IMR-90 (cell line): ENCODE data around the gene DTD1. TPM values are rescaled to one million over a fixed set of nuclear protein-coding genes. Genes with fewer than 3 reads are reported as not detected.

ENCODE experiments used
- ATAC-seq: fragments of 200-7000 bp; cut with Tn5 transposase; 2 replicates; pipeline ENCODE4 v1.9.1; 2020; ENCODE audit warnings: low read depth, mild to moderate bottlenecking, moderate library complexity
- BruUV-seq: library from RNA; stranded (reverse); fragments of 400-500 nt; replicated peaks from 2 replicates; lab custom pipeline; 2021; lab: Mats Ljungman, UMichigan
- CTCF ChIA-PET: fragments of 300-600 bp; formaldehyde crosslinking; extraction: SDS; loops from one replicate; lab custom pipeline; 2021; ENCODE audit warnings: antibody characterized with exemption; lab: Yijun Ruan, JAX
- POLR2A ChIA-PET: fragments of 300-600 bp; sonication (Branson Sonifier 250); formaldehyde crosslinking; loops from one replicate; lab custom pipeline; 2022; ENCODE audit warnings: antibody characterized with exemption; ENCODE audit not compliant: unreplicated experiment; lab: Charles Lee
- DNase-seq: peaks from one replicate; pipeline ENCODE4 v3.0.0; 2013
- H2AFZ ChIP-seq: replicated peaks from 2 replicates; pipeline ENCODE3; 2013; ENCODE audit warnings: low read length, mild to moderate bottlenecking; ENCODE audit not compliant: poor library complexity
- H2AK5ac ChIP-seq: 2 replicates; pipeline ENCODE4 v1.6.1; 2013; ENCODE audit warnings: low read depth, low read length, inconsistent platforms
- H2AK9ac ChIP-seq: replicated peaks from 2 replicates; pipeline ENCODE3; 2013; ENCODE audit warnings: mild to moderate bottlenecking, low read depth, low read length, moderate library complexity; ENCODE audit not compliant: poor library complexity
- H2BK120ac ChIP-seq: 2 replicates; pipeline ENCODE4 v1.6.1; 2013; ENCODE audit warnings: low read depth, low read length, inconsistent platforms
- H2BK15ac ChIP-seq: 3 replicates; pipeline ENCODE4 v1.6.1; 2013; ENCODE audit warnings: low read depth, low read length, inconsistent platforms
- H2BK20ac ChIP-seq: 2 replicates; pipeline ENCODE4 v1.6.1; 2013; ENCODE audit warnings: low read depth, mild to moderate bottlenecking, inconsistent platforms, low read length, moderate library complexity
- H2BK5ac ChIP-seq: 2 replicates; pipeline ENCODE4 v1.6.1; 2013; ENCODE audit warnings: mild to moderate bottlenecking, low read depth, low read length, inconsistent platforms; ENCODE audit not compliant: poor library complexity, severe bottlenecking
- H3K14ac ChIP-seq: replicated peaks from 2 replicates; pipeline ENCODE4 v1.6.1; 2013; ENCODE audit warnings: low read depth, low read length, inconsistent platforms
- H3K18ac ChIP-seq: 2 replicates; pipeline ENCODE4 v1.6.1; 2013; ENCODE audit warnings: low read depth, low read length, control low read depth
- H3K23ac ChIP-seq: 2 replicates; pipeline ENCODE4 v1.6.1; 2013; ENCODE audit warnings: low read depth, low read length, inconsistent platforms
- H3K27ac ChIP-seq: 2 replicates; pipeline ENCODE4 v1.5.1; 2013; ENCODE audit warnings: mild to moderate bottlenecking, control low read depth, low read length; ENCODE audit not compliant: insufficient read depth
- H3K27me3 ChIP-seq: 2 replicates; pipeline ENCODE4 v1.6.1; 2013; ENCODE audit warnings: low read length; ENCODE audit not compliant: control insufficient read depth, insufficient read depth
- H3K36me3 ChIP-seq: 2 replicates; pipeline ENCODE4 v1.6.1; 2013; ENCODE audit warnings: low read length, mixed read lengths; ENCODE audit not compliant: control insufficient read depth, insufficient read depth
- H3K4ac ChIP-seq: 2 replicates; pipeline ENCODE4 v1.6.1; 2013; ENCODE audit warnings: low read depth, low read length, inconsistent platforms
- H3K4me1 ChIP-seq: 2 replicates; pipeline ENCODE4 v1.6.1; 2013; ENCODE audit warnings: low read length, mixed read lengths; ENCODE audit not compliant: control insufficient read depth, insufficient read depth
- H3K4me2 ChIP-seq: 2 replicates; pipeline ENCODE4 v1.6.1; 2013; ENCODE audit warnings: low read depth, mild to moderate bottlenecking, control low read depth, low read length, moderate library complexity
- H3K4me3 ChIP-seq: 2 replicates; pipeline ENCODE4 v1.5.1; 2013; ENCODE audit warnings: low read depth, mild to moderate bottlenecking, control low read depth, low read length, moderate library complexity; ENCODE audit not compliant: insufficient read depth
- H3K56ac ChIP-seq: 2 replicates; pipeline ENCODE4 v1.6.1; 2013; ENCODE audit warnings: low read length, inconsistent platforms; ENCODE audit not compliant: insufficient read depth; ENCODE audit errors: extremely low read depth
- H3K79me1 ChIP-seq, 2 experiments: 2 replicates each; pipeline ENCODE4 v1.6.1; 2013; ENCODE audit warnings: low read length in 2 of 2, inconsistent platforms in 1 of 2, low read depth in 1 of 2
- H3K9ac ChIP-seq: 2 replicates; pipeline ENCODE4 v1.6.1; 2013; ENCODE audit warnings: low read depth, low read length, control low read depth
- H3K9me1 ChIP-seq: 2 replicates; pipeline ENCODE4 v1.6.1; 2013; ENCODE audit warnings: low read length, inconsistent platforms; ENCODE audit not compliant: insufficient read depth
- H3K9me3 ChIP-seq: 2 replicates; pipeline ENCODE4 v1.6.1; 2013; ENCODE audit warnings: low read length; ENCODE audit not compliant: control insufficient read depth, insufficient read depth
- H4K20me1 ChIP-seq: 2 replicates; pipeline ENCODE4 v1.6.1; 2013; ENCODE audit warnings: low read length, inconsistent platforms; ENCODE audit not compliant: insufficient read depth
- H4K5ac ChIP-seq: 2 replicates; pipeline ENCODE4 v1.6.1; 2013; ENCODE audit warnings: mild to moderate bottlenecking, low read depth, low read length, control low read depth
- H4K8ac ChIP-seq, 2 experiments: 2 replicates each; pipeline ENCODE4 v1.6.1; 2013; ENCODE audit warnings: low read depth in 2 of 2, low read length in 2 of 2, control low read depth in 1 of 2, inconsistent platforms in 1 of 2
- H4K91ac ChIP-seq: 2 replicates; pipeline ENCODE4 v1.6.1; 2013; ENCODE audit warnings: low read depth, low read length, inconsistent platforms; ENCODE audit not compliant: insufficient read depth
- BHLHE40 ChIP-seq: fragments of 150-350 bp; IDR thresholded peaks from 2 replicates; pipeline ENCODE4 v1.6.1; 2016; ENCODE audit warnings: mild to moderate bottlenecking, low read depth, low read length
- CEBPB ChIP-seq: IDR thresholded peaks from 2 replicates; pipeline ENCODE4 v1.6.1; 2012; ENCODE audit warnings: low read depth, low read length, improper control_type of control experiment
- CHD1 ChIP-seq: IDR thresholded peaks from 2 replicates; pipeline ENCODE4 v1.6.1; 2012; ENCODE audit warnings: low read depth, low read length, improper control_type of control experiment
- CTCF ChIP-seq: conservative IDR thresholded peaks from 2 replicates; pipeline ENCODE4 v1.5.1; 2012; ENCODE audit warnings: mild to moderate bottlenecking, low read depth, low read length, improper control_type of control experiment
- FOS ChIP-seq: fragments of 150-350 bp; IDR thresholded peaks from 2 replicates; pipeline ENCODE4 v1.6.1; 2016; ENCODE audit warnings: low read depth, low read length
- MAFK ChIP-seq: IDR thresholded peaks from 2 replicates; pipeline ENCODE4 v1.6.1; 2012; ENCODE audit warnings: low read depth, low read length, improper control_type of control experiment
- MAZ ChIP-seq: IDR thresholded peaks from 2 replicates; pipeline ENCODE4 v1.6.1; 2012; ENCODE audit warnings: low read depth, mild to moderate bottlenecking, low read length, improper control_type of control experiment, moderate library complexity, borderline replicate concordance
- MXI1 ChIP-seq: IDR thresholded peaks from 2 replicates; pipeline ENCODE4 v1.6.1; 2012; ENCODE audit warnings: low read depth, mild to moderate bottlenecking, low read length, moderate library complexity, borderline replicate concordance
- NFE2L2 ChIP-seq: fragments of 150-350 bp; IDR thresholded peaks from 2 replicates; pipeline ENCODE4 v1.6.1; 2016; ENCODE audit warnings: low read depth, mild to moderate bottlenecking, low read length
- POLR2A ChIP-seq: IDR thresholded peaks from 2 replicates; pipeline ENCODE4 v1.6.1; 2012; ENCODE audit warnings: mild to moderate bottlenecking, low read depth, low read length
- RAD21 ChIP-seq: IDR thresholded peaks from 2 replicates; pipeline ENCODE4 v1.6.1; 2012; ENCODE audit warnings: low read length, improper control_type of control experiment
- RCOR1 ChIP-seq: IDR thresholded peaks from 2 replicates; pipeline ENCODE4 v1.6.1; 2012; ENCODE audit warnings: mild to moderate bottlenecking, low read length, improper control_type of control experiment; ENCODE audit not compliant: insufficient replicate concordance
- RFX5 ChIP-seq: IDR thresholded peaks from 2 replicates; pipeline ENCODE4 v1.8.0; 2012; ENCODE audit warnings: low read depth, mild to moderate bottlenecking, low read length, moderate library complexity
- SMC3 ChIP-seq: fragments of 150-350 bp; IDR thresholded peaks from 2 replicates; pipeline ENCODE4 v1.6.1; 2016; ENCODE audit warnings: low read depth, mild to moderate bottlenecking, antibody characterized with exemption, low read length, moderate library complexity
- USF2 ChIP-seq: fragments of 150-350 bp; IDR thresholded peaks from 2 replicates; pipeline ENCODE4 v1.6.1; 2017; ENCODE audit warnings: mild to moderate bottlenecking, antibody characterized with exemption, low read length, low read depth
- WGBS, 2 experiments: methylation state at CpG; one replicate each; pipeline versions ENCODE4 v1.1.5 to v1.1.7; 2013; ENCODE audit warnings: missing lambda C conversion rate in 2 of 2; ENCODE audit not compliant: insufficient read length in 1 of 2; ENCODE audit errors: extremely low coverage in 2 of 2; 5-methylcytosine and 5-hydroxymethylcytosine counted together
- dilution Hi-C: fragments of 300-500 bp; cut with HindIII; formaldehyde crosslinking; loops from one replicate; pipeline ENCODE4 v1.14.3; 2018; ENCODE audit warnings: low sequenced_read_pairs; ENCODE audit not compliant: unreplicated experiment
- in situ Hi-C: fragments of 300-500 bp; cut with MboI; formaldehyde crosslinking; loops from 3 replicates; pipeline ENCODE4 v1.14.3; 2019; ENCODE audit warnings: low sequenced_read_pairs, inconsistent platforms, mixed read lengths
- intact Hi-C: fragments of 100-400 bp; cut with micrococcal nuclease; formaldehyde crosslinking; loops from 2 replicates; pipeline ENCODE4 v1.10.0; 2022
- polyA plus RNA-seq, 3 experiments: library from polyadenylated mRNA; depleted of rRNA; stranded (reverse); fragments of >200 nt; gene quantifications; 2 replicates each; pipeline ENCODE4 v1.2.3, GENCODE V29; 2012; ENCODE audit warnings: low replicate concordance in 1 of 3
- total RNA-seq: library from RNA; depleted of rRNA; stranded (reverse); fragments of >200 nt; gene quantifications from 2 replicates; pipeline ENCODE4 v1.2.3, GENCODE V29; 2012
- TF ChIP-seq, protein P1 (sequence below): fragments of 150-350 bp; IDR thresholded peaks from 2 replicates; pipeline ENCODE4 v1.6.1; 2016; ENCODE audit warnings: low read depth, mild to moderate bottlenecking, low read length, moderate library complexity, borderline replicate concordance

Gene DTD1
- total and polyA plus RNA-seq, 2 of the 4 experiments (the other 2 are of a cell fraction): 73.1 to 101 TPM

GRCh38 chr20:18671203-18671710 lies 83.4 kb downstream of the DTD1 start:
- no peaks in the 10 kb centered on the region for H3K9me3 ChIP-seq
- peaks cover 8% of the 10 kb centered on the region; the same call in 1 of the 2 replicates for H3K9me1 ChIP-seq
- no peak overlapping the region for H3K9ac ChIP-seq
- no peak overlapping the region for H2BK5ac ChIP-seq
- H4K8ac ChIP-seq: no peak overlapping the region
- BruUV-seq: no TSS peak
- no peak overlapping the region for H3K23ac ChIP-seq
- H3K56ac ChIP-seq: no peak overlapping the region
- H2BK120ac ChIP-seq: no peak overlapping the region
- no peak for TF ChIP-seq CEBPB
- no peak for TF ChIP-seq BHLHE40
- no peak for TF ChIP-seq CHD1
- no peak for TF ChIP-seq MXI1
- TF ChIP-seq POLR2A: no peak
- no peak for TF ChIP-seq NFE2L2
- TF ChIP-seq USF2: no peak
- TF ChIP-seq RFX5: no peak
- TF ChIP-seq SMC3: no peak
- TF ChIP-seq CTCF: no peak
- TF ChIP-seq RCOR1: no peak
- TF ChIP-seq MAFK: no peak
- TF ChIP-seq MAZ: no peak
- no peak for TF ChIP-seq RAD21
- TF ChIP-seq, protein P1, sequence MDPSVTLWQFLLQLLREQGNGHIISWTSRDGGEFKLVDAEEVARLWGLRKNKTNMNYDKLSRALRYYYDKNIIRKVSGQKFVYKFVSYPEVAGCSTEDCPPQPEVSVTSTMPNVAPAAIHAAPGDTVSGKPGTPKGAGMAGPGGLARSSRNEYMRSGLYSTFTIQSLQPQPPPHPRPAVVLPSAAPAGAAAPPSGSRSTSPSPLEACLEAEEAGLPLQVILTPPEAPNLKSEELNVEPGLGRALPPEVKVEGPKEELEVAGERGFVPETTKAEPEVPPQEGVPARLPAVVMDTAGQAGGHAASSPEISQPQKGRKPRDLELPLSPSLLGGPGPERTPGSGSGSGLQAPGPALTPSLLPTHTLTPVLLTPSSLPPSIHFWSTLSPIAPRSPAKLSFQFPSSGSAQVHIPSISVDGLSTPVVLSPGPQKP: no peak
- TF ChIP-seq FOS: no peak
- no peak overlapping the region for H3K14ac ChIP-seq
- H3K18ac ChIP-seq: no peak overlapping the region
- H3K79me1 ChIP-seq: peaks cover 7 to 8% of the 10 kb centered on the region in 2 experiments; a peak in 2 of 4 replicates
- no peak overlapping the region for H2BK20ac ChIP-seq
- intact Hi-C loops (no loop called here), in situ Hi-C loops (no loop called here), dilution Hi-C loops (no loop called here)
- CTCF ChIA-PET: no interaction called here
- no peak overlapping the region for H4K5ac ChIP-seq
- no peak overlapping the region for H3K4ac ChIP-seq
- no peak overlapping the region for H3K27ac ChIP-seq
- H3K4me2 ChIP-seq: no peak overlapping the region
- WGBS, 2 experiments: no CpG with 5 or more reads among the region's 3 CpGs
- no peaks in the 10 kb centered on the region for H3K4me1 ChIP-seq
- H3K4me3 ChIP-seq: no peak overlapping the region
- POLR2A ChIA-PET: no interaction called here
- H2BK15ac ChIP-seq: no peak overlapping the region
- no peak overlapping the region for H2AFZ ChIP-seq
- no peaks in the 10 kb centered on the region; the same call in 1 of the 2 replicates for H3K36me3 ChIP-seq
- H2AK9ac ChIP-seq: no peak overlapping the region
- no peak overlapping the region for H4K91ac ChIP-seq
- ATAC-seq (no peak), DNase-seq (no peak)
- H2AK5ac ChIP-seq: no peak overlapping the region
- no peaks in the 10 kb centered on the region for H3K27me3 ChIP-seq
- H4K20me1 ChIP-seq: no peaks in the 10 kb centered on the region
